Upper lobe of right lung (tissue), 1 donor: ENCODE data around the gene RHBDD1. TPM values are rescaled to one million over a fixed set of nuclear protein-coding genes. Genes with fewer than 3 reads are reported as not detected.

Experiments
- ATAC-seq: fragments of 200-7000 bp; cut with Tn5 transposase; one replicate; pipeline ENCODE4 v1.9.1; 2020; ENCODE audit warnings: mild to moderate bottlenecking, moderate library complexity
- DNase-seq: peaks from one replicate; pipeline ENCODE4 v3.0.0-alpha.2; 2020
- H3K27ac ChIP-seq: fragments of 200-600 bp; one replicate; pipeline ENCODE4 v1.8.0; 2022
- H3K27me3 ChIP-seq: fragments of 200-600 bp; one replicate; pipeline ENCODE4 v1.8.0; 2022; ENCODE audit warnings: mild to moderate bottlenecking
- H3K36me3 ChIP-seq: fragments of 200-600 bp; one replicate; pipeline ENCODE4 v1.8.0; 2022
- H3K4me1 ChIP-seq: fragments of 200-600 bp; one replicate; pipeline ENCODE4 v1.8.0; 2022
- H3K4me3 ChIP-seq: fragments of 200-600 bp; one replicate; pipeline ENCODE4 v1.8.0; 2022; ENCODE audit warnings: mild to moderate bottlenecking
- H3K9me3 ChIP-seq: fragments of 200-600 bp; one replicate; pipeline ENCODE4 v1.8.0; 2022
- intact Hi-C: fragments of 100-400 bp; cut with DNase I; formaldehyde crosslinking; loops from one replicate; pipeline ENCODE4 v1.11.0; 2022
- total RNA-seq: library from RNA; stranded (reverse); fragmentation: NEBNext Ultra II Directional; extraction: Animal tissue kit (Norgen Biotek cat#: 25700); gene quantifications from one replicate; pipeline ENCODE4 v1.2.1, GENCODE V29; 2021
- TF ChIP-seq, protein P1 (sequence below): fragments of 200-600 bp; IDR thresholded peaks from one replicate; pipeline ENCODE4 v1.8.0; 2022; ENCODE audit warnings: antibody characterized with exemption
- donor health status: DM: no; HTN: yes; CAD: no; lungs with severe emphysema.

The RHBDD1 gene
- total RNA-seq, 1 donor from 2014 or later, result 38.4 TPM

DNA sequence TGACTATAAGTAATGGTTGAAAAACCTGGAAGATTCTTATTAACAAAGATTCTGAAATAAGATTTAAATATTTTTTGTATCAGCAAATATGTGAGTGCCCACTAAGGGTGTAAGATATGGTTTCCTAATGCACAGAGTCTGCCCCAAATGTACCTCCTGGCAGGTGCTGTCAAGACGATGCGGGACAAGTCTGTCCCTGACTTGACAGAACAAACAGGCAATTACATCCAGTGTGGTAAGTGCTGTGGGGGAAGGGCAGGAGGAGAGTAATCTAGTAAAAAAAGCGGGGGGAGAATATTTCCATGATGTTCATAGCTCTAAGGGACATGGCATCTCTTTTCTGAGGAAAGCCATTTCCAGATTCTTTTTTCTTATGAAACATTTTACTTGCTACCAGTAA lies 200.7 kb downstream of the RHBDD1 start:
- Histone ChIP-seq H3K36me3 (no peaks in the 10 kb centered on the region), H3K4me1 (no peaks in the 10 kb centered on the region), H3K27me3 (peaks cover 4% of the 10 kb centered on the region), H3K9me3 (no peaks in the 10 kb centered on the region), H3K27ac (no peak overlapping the region), H3K4me3 (no peak overlapping the region)
- TF ChIP-seq, protein P1, sequence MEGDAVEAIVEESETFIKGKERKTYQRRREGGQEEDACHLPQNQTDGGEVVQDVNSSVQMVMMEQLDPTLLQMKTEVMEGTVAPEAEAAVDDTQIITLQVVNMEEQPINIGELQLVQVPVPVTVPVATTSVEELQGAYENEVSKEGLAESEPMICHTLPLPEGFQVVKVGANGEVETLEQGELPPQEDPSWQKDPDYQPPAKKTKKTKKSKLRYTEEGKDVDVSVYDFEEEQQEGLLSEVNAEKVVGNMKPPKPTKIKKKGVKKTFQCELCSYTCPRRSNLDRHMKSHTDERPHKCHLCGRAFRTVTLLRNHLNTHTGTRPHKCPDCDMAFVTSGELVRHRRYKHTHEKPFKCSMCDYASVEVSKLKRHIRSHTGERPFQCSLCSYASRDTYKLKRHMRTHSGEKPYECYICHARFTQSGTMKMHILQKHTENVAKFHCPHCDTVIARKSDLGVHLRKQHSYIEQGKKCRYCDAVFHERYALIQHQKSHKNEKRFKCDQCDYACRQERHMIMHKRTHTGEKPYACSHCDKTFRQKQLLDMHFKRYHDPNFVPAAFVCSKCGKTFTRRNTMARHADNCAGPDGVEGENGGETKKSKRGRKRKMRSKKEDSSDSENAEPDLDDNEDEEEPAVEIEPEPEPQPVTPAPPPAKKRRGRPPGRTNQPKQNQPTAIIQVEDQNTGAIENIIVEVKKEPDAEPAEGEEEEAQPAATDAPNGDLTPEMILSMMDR, result no peak
- ATAC-seq, result no peak
- intact Hi-C loops, result no loop called here
- DNase-seq, result no peak

DNA sequence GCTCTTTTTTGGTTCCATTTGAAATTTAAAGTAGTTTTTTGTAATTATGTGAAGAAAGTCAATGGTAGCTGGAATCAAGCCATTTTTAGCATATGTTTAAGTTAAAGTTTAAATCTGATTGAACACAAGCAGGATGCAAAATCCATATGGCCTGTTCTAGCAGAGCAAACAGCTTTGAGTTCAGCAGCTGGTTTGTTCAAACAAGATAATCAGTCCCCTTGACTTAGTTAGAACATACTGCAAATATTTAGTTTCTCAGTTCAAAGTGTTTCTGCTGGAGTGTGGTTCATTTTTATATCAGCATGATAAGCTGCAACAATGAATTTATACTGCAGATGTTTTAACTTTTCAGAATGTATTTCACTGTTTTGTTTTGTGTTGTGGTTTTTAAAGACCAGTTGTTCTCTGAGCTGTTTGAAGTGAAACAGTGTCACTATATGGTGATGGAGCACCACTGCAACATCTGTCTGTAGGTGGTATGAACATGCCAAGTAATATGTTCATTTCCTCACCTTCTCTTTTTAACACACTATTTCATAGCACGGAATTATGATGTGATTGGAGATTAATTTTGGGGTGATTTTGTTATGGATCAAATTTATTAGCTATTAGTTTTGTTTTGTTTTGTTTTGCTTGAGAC lies 202.8 kb downstream of the RHBDD1 start:
- H3K4me1 ChIP-seq, result no peaks in the 10 kb centered on the region
- no peak overlapping the region for H3K4me3 ChIP-seq
- TF ChIP-seq, protein P1, result no peak
- ATAC-seq (no peak), DNase-seq (no peak)
- H3K9me3 ChIP-seq, result no peaks in the 10 kb centered on the region
- no peaks in the 10 kb centered on the region for H3K36me3 ChIP-seq
- no peak overlapping the region for H3K27ac ChIP-seq
- H3K27me3 ChIP-seq, result peaks cover 4% of the 10 kb centered on the region
- intact Hi-C loops, result no loop called here

DNA sequence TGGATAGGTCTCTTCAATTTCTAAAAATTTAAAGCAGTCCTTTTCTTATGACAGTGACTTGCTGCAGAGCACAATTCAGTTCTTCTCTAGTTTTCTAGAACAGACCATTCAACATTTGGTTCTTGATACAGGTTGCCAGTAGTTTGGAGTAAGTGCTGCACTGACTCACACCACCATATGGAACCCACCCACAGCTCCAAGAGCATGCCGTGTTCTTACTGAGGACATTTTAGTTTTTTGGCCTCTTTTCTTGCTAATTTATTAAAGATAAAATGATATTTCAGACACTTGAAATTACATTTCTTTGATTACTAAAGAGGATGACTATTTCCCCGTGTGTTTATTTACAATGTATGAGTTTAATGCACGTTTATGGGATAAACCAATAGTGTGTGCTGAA lies 208.1 kb downstream of the RHBDD1 start:
- Histone ChIP-seq H3K36me3 (no peaks in the 10 kb centered on the region), H3K27me3 (peaks cover 4% of the 10 kb centered on the region), H3K4me3 (no peak overlapping the region), H3K27ac (no peak overlapping the region), H3K9me3 (no peaks in the 10 kb centered on the region), H3K4me1 (no peaks in the 10 kb centered on the region)
- ATAC-seq, result no peak
- TF ChIP-seq, protein P1, result no peak
- intact Hi-C loops, result no loop called here
- DNase-seq, result no peak

Other genes starting within 250 kb of the RHBDD1 start
- gene IRS1, start 36.2 kb upstream of the RHBDD1 start, total RNA-seq, result 10.6 TPM